HFFc6 (cell line): ENCODE measurements around the gene EEF2K. TPM values are rescaled to one million over a fixed set of nuclear protein-coding genes. Genes with fewer than 3 reads are reported as not detected.

ENCODE experiments used
- DNase-seq: peaks from one replicate; pipeline ENCODE4 v3.0.0-alpha.2; 2018
- H3K27ac Mint-ChIP-seq: 2 replicates; pipeline ENCODE4 v1.8.0; 2020; ENCODE audit warnings: mild to moderate bottlenecking, mixed read lengths
- H3K27me3 Mint-ChIP-seq: 2 replicates; pipeline ENCODE4 v1.8.0; 2021; ENCODE audit warnings: mild to moderate bottlenecking, moderate library complexity, mixed read lengths; ENCODE audit not compliant: insufficient read depth
- H3K36me3 Mint-ChIP-seq: 2 replicates; pipeline ENCODE4 v1.8.0; 2021; ENCODE audit warnings: low read depth, mixed read lengths
- H3K4me1 Mint-ChIP-seq: 2 replicates; pipeline ENCODE4 v1.8.0; 2020; ENCODE audit warnings: low read depth, mixed read lengths
- H3K4me3 Mint-ChIP-seq: 2 replicates; pipeline ENCODE4 v1.8.0; 2020; ENCODE audit warnings: mild to moderate bottlenecking, moderate library complexity, mixed read lengths
- H3K9me3 Mint-ChIP-seq: 2 replicates; pipeline ENCODE4 v1.8.0; 2020; ENCODE audit warnings: mild to moderate bottlenecking, mixed read lengths
- CTCF ChIP-seq: fragments of 200-600 bp; sonication (generic); IDR thresholded peaks from 2 replicates; pipeline ENCODE4 v1.5.0; 2021; ENCODE audit warnings: antibody characterized with exemption, mild to moderate bottlenecking
- total RNA-seq, 6 experiments: library from RNA; stranded (reverse); fragmentation: NEBNext Ultra II Directional; extraction: Animal tissue kit (Norgen Biotek cat#: 25700); gene quantifications; 2 replicates in 1 of 6; 3 replicates in 5 of 6; pipeline ENCODE4 v1.2.3, GENCODE V29; 2021

Gene EEF2K
- total RNA-seq, 6 experiments from 2014 or later: 21.5 to 26.6 (median 23.5) TPM

DNA sequence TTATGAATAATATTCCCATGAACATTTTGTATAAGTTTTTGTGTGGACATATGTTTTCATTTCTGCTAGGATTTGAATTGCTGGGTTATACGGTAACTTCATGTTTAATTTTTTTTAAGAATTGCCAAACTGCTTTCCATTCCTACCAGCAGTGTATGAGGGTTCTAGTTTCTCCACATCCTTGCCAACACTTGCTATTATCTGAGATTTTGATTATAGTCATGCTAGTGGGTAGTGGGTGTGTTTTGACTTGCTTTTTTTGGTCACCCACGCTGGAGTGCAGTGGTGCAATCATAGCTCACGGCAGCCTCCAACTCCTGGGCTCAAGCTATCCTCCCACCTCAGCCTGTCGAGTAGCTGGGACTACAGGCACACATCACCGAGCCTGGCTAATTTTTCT lies 3.0 kb upstream of the EEF2K start:
- Mint-ChIP-seq H3K9me3 (no peaks in the 10 kb centered on the region), H3K27ac (no peak overlapping the region), H3K4me3 (no peak overlapping the region), H3K36me3 (0 out of 2 replicates have a peak, but pooled peaks cover 4% of the 10 kb centered on the region), H3K27me3 (no peaks in the 10 kb centered on the region), H3K4me1 (peaks cover 42% of the 10 kb centered on the region)
- no peak for DNase-seq
- no peak for TF ChIP-seq CTCF

- TF ChIP-seq CTCF: no peak
- Mint-ChIP-seq H3K27ac (no peak overlapping the region), H3K9me3 (no peaks in the 10 kb centered on the region), H3K4me1 (peaks cover 39% of the 10 kb centered on the region), H3K36me3 (0 out of 2 replicates have a peak, but pooled peaks cover 4% of the 10 kb centered on the region), H3K4me3 (no peak overlapping the region), H3K27me3 (no peaks in the 10 kb centered on the region)
- no peak for DNase-seq
Observed at GRCh38 chr16:22204091-22204655, 1.9 kb upstream of the EEF2K start.

DNA sequence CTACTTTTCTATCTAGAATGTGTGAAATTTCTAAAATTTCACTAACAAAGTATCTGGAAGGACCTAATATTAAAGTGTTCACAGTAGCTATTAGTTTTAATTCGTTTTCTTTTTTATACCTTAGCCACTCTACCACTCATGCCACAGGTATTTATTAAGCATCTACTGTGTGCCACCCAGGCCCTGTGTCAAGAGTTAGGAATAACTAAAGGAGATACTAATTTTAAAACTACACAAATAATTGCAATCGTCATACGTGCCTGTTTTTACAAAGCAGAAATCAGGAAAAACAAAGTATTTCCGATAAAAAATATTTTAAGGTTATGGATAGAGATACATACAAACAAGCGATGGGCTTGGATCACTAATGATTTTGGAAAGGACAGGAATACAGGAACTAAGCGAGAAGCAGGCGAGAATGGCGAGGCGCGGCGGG lies 483 bp upstream of the EEF2K start:
- DNase-seq: no peak
- TF ChIP-seq CTCF: no peak
- Mint-ChIP-seq H3K9me3 (no peaks in the 10 kb centered on the region), H3K27ac (peak overlapping the region; percentile 95), H3K36me3 (peaks cover 12% of the 10 kb centered on the region), H3K4me3 (peak overlapping the region; percentile 96), H3K27me3 (no peaks in the 10 kb centered on the region), H3K4me1 (peaks cover 45% of the 10 kb centered on the region)

DNA sequence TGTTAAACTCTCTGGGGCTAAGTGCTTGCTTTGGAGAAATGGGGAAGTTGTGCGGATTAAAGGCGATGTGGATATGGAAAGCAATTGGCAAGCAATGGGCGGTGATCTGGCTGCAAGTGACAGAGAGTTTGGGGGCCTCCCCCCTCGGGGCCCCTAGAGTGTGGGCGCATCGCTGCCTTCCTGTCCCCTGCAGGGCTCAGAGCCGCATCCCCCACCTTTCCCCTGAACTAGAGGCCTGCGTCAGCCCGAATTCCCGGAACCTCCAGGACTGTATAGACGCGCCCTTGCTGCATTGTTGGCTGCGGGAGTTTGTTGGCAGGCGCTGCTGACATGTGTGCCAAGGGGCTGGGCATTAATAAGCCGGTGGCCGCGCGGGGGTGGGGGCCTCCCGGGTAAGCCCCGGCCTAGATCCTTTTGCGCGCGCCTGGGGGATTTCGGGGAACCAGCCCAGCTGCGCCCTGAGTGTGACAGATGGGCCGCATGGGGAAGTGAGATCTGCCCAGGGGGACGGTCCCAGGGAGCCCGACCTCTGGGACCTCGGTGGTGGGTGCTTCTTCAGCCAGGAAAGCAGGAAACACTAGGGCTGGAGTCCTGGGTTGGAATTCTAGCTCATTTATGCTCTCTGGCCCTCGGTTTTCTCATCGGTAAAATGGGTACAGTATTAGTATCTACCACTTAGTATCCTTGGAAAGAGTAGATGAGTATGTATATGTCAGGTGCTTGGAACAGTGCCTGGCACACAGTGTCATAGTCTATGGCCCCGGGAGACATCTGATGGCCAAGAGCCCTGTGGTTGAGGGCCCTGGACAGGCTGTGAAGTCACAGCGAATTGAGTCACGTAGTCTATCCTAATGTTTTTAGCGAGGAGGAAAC lies 1.0 kb downstream of the EEF2K start:
- no peak for TF ChIP-seq CTCF
- Mint-ChIP-seq H3K4me1 (peaks cover 60% of the 10 kb centered on the region), H3K4me3 (peak overlapping the region; percentile 96), H3K36me3 (peaks cover 18% of the 10 kb centered on the region), H3K27me3 (no peaks in the 10 kb centered on the region), H3K27ac (peak overlapping the region; percentile 79), H3K9me3 (no peaks in the 10 kb centered on the region)
- peak; percentile 41 for DNase-seq

DNA sequence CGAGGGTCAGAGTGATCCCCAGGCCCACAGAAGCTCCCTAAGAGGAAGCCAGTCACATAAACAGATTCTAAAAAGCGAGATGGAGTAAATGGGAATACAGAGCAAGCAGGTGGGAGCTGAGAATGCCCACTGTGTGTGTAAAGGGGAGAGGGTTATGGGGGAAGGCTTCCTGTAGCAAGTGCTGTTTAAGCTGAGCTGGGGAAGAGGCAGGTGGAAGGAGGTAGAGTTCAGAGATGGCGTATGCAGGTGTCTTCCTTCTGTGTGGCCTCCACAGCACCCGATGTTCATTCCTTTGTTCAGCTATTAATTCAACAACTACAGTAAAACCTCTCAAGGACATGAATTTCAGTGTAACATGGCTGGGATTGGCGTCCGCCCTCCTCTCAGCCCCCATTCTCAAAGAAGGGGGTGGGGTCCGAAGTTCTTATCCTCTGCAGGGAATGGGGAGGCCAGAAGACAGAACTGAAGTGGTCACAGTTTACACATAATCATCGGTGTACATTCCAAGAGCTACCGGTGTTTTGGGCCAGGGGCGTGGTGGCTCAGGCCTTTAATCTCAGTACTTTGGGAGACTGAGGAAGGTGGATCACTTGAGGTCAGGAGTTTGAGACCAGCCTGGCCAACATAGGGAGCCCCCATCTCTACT lies 1.8 kb downstream of the EEF2K start:
- H3K4me1 Mint-ChIP-seq: peaks cover 64% of the 10 kb centered on the region
- no peaks in the 10 kb centered on the region for H3K9me3 Mint-ChIP-seq
- TF ChIP-seq CTCF: no peak
- no peak for DNase-seq
- no peaks in the 10 kb centered on the region; the same call in 1 of the 2 replicates for H3K27me3 Mint-ChIP-seq
- H3K27ac Mint-ChIP-seq: peak overlapping the region; percentile 79
- peaks cover 18% of the 10 kb centered on the region for H3K36me3 Mint-ChIP-seq
- H3K4me3 Mint-ChIP-seq: peak overlapping the region; percentile 96
